A549 (cell line): ENCODE data around the gene KANK2.

Source experiments
- BCL3 ChIP-seq: fragments of >200 bp; sonication (Bioruptor Twin); formaldehyde crosslinking; IDR thresholded peaks from 3 replicates; pipeline ENCODE4 v1.6.1; 2016
- CBX2 ChIP-seq: fragments of 200-600 bp; sonication (generic); IDR thresholded peaks from 2 replicates; pipeline ENCODE4 v1.6.1; 2016; ENCODE audit warnings: low read depth, mild to moderate bottlenecking, borderline replicate concordance
- HDAC2 ChIP-seq: fragments of 200-600 bp; sonication (generic); IDR thresholded peaks from 2 replicates; pipeline ENCODE4 v1.6.1; 2016

- TF ChIP-seq BCL3, result no peak
- no peak for TF ChIP-seq CBX2
- no peak for TF ChIP-seq HDAC2
Measured at GRCh38 chr19:11237321-11237720, 40.0 kb upstream of the KANK2 start.
